MM.1S (cell line): ENCODE data around the gene COG2.

Experiments used
- DNase-seq: peaks from one replicate; pipeline ENCODE4 v3.0.0-alpha.2; 2015
- H2AFZ ChIP-seq: fragments of 300-600 bp; sonication (generic); 2 replicates; pipeline ENCODE4 v1.6.0; 2016; ENCODE audit warnings: antibody characterized with exemption, low read length
- H3F3A ChIP-seq: fragments of 300-600 bp; sonication (generic); 2 replicates; pipeline ENCODE4 v1.6.1; 2016; ENCODE audit warnings: mild to moderate bottlenecking, antibody characterized with exemption, low read length, moderate library complexity, mixed read lengths; ENCODE audit not compliant: insufficient read depth
- H3K27ac ChIP-seq: fragments of 300-600 bp; sonication (generic); 2 replicates; pipeline ENCODE4 v1.5.1; 2016; ENCODE audit warnings: mild to moderate bottlenecking, low read length
- H3K27me3 ChIP-seq: fragments of 300-600 bp; sonication (generic); replicated peaks from 2 replicates; pipeline ENCODE4 v1.6.0; 2016; ENCODE audit warnings: low read length; ENCODE audit not compliant: insufficient read depth
- H3K36me3 ChIP-seq: fragments of 300-600 bp; sonication (generic); replicated peaks from 2 replicates; pipeline ENCODE4 v1.6.1; 2016; ENCODE audit warnings: mild to moderate bottlenecking, low read length, mixed read lengths; ENCODE audit not compliant: insufficient read depth
- H3K4me1 ChIP-seq: fragments of 300-600 bp; sonication (generic); 2 replicates; pipeline ENCODE4 v1.6.1; 2016; ENCODE audit warnings: low read length, mixed read lengths
- H3K4me2 ChIP-seq: fragments of 300-600 bp; sonication (generic); 2 replicates; pipeline ENCODE4 v1.6.0; 2016; ENCODE audit warnings: low read depth, low read length
- H3K4me3 ChIP-seq: fragments of 300-600 bp; sonication (generic); 2 replicates; pipeline ENCODE4 v1.5.1; 2016; ENCODE audit warnings: low read length, mixed read lengths
- H3K79me2 ChIP-seq: fragments of 300-600 bp; sonication (generic); 2 replicates; pipeline ENCODE4 v1.6.1; 2016; ENCODE audit warnings: mixed run types, low read length, mixed read lengths
- H3K9ac ChIP-seq: fragments of 300-600 bp; sonication (generic); 2 replicates; pipeline ENCODE4 v1.6.1; 2016; ENCODE audit warnings: low read length, mixed read lengths
- H3K9me2 ChIP-seq: fragments of 300-600 bp; sonication (generic); replicated peaks from 2 replicates; pipeline ENCODE4 v1.6.1; 2016; ENCODE audit warnings: mild to moderate bottlenecking, low read length, mixed read lengths; ENCODE audit not compliant: insufficient read depth
- H3K9me3 ChIP-seq: fragments of 300-600 bp; sonication (generic); replicated peaks from 2 replicates; pipeline ENCODE4 v1.6.1; 2016; ENCODE audit warnings: mild to moderate bottlenecking, low read length, mixed read lengths; ENCODE audit not compliant: insufficient read depth
- H4K20me1 ChIP-seq: fragments of 300-600 bp; sonication (generic); 2 replicates; pipeline ENCODE4 v1.6.1; 2016; ENCODE audit warnings: mild to moderate bottlenecking, low read length, moderate library complexity, mixed read lengths; ENCODE audit not compliant: insufficient read depth
- EZH2 ChIP-seq: fragments of 300-600 bp; sonication (generic); optimal IDR thresholded peaks from 2 replicates; pipeline ENCODE3; 2017; ENCODE audit warnings: low read depth, mild to moderate bottlenecking, antibody characterized with exemption, low read length, mixed read lengths
- EZH2phosphoT487 ChIP-seq: fragments of 300-600 bp; sonication (generic); IDR thresholded peaks from 2 replicates; pipeline ENCODE4 v1.6.1; 2018; ENCODE audit warnings: antibody characterized with exemption, low read length
- TF ChIP-seq, protein P1 (sequence below): fragments of 300-600 bp; sonication (generic); IDR thresholded peaks from 2 replicates; pipeline ENCODE4 v1.5.1; 2016; ENCODE audit warnings: antibody characterized with exemption, low read length, mixed read lengths

Gene COG2

DNA sequence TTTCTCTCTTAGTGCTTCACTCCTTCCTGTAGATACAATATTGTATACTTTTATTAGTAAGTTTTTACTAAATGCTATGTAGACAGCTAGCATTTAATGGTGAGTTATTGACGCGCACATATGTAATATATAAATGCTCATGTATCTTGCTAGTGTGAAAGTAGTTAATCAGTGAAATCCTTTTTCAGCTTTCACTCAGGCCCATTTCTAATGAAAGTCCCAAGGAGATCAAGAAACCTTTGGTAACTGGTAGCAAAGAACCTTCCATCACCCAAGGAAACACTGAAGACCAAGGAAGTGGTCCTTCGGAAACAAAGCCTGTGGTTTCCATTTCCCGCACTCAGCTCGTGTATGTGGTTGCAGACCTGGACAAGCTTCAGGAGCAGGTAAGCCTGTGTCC is 44.5 kb downstream of the COG2 start:
- Histone ChIP-seq H3K4me1 (no peaks in the 10 kb centered on the region), H4K20me1 (no peaks in the 10 kb centered on the region), H3K9ac (no peak overlapping the region), H3K27me3 (no peaks in the 10 kb centered on the region), H3K36me3 (peaks cover 24% of the 10 kb centered on the region), H3K27ac (no peak overlapping the region), H3K9me3 (no peaks in the 10 kb centered on the region), H3F3A (no peaks in the 10 kb centered on the region), H2AFZ (no peak overlapping the region), H3K4me2 (no peak overlapping the region), H3K4me3 (no peak overlapping the region), H3K79me2 (no peaks in the 10 kb centered on the region), H3K9me2 (no peaks in the 10 kb centered on the region)
- no peak for TF ChIP-seq EZH2phosphoT487
- TF ChIP-seq EZH2: no peak
- TF ChIP-seq, protein P1, sequence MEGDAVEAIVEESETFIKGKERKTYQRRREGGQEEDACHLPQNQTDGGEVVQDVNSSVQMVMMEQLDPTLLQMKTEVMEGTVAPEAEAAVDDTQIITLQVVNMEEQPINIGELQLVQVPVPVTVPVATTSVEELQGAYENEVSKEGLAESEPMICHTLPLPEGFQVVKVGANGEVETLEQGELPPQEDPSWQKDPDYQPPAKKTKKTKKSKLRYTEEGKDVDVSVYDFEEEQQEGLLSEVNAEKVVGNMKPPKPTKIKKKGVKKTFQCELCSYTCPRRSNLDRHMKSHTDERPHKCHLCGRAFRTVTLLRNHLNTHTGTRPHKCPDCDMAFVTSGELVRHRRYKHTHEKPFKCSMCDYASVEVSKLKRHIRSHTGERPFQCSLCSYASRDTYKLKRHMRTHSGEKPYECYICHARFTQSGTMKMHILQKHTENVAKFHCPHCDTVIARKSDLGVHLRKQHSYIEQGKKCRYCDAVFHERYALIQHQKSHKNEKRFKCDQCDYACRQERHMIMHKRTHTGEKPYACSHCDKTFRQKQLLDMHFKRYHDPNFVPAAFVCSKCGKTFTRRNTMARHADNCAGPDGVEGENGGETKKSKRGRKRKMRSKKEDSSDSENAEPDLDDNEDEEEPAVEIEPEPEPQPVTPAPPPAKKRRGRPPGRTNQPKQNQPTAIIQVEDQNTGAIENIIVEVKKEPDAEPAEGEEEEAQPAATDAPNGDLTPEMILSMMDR: no peak
- no peak for DNase-seq

DNA sequence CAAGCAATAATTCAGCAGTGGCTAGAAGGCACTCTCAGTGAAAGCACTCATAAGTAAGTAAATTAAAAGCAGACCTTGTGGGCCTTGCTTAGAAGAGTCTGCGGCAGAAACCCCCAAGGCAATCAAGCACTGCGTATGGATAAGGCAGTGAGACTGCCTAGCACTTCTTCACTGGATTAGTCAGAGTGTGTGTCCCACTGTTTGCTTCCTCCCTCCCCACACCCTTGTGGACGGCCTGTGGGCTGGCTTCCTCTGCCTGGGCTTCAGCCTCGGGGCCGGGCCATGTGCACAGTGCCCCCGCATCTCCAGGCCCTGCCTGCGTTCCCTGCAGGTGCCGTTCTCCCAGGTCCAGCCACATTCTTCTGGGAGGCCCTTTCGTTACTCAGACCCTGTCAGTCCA is 47.8 kb downstream of the COG2 start:
- H3K9me3 ChIP-seq: no peaks in the 10 kb centered on the region
- H3K4me2 ChIP-seq: no peak overlapping the region
- no peak overlapping the region for H2AFZ ChIP-seq
- TF ChIP-seq, protein P1: no peak
- TF ChIP-seq EZH2 (no peak), EZH2phosphoT487 (no peak)
- no peak overlapping the region for H3K9ac ChIP-seq
- H3K9me2 ChIP-seq: no peaks in the 10 kb centered on the region
- no peaks in the 10 kb centered on the region for H3K27me3 ChIP-seq
- H3F3A ChIP-seq: no peaks in the 10 kb centered on the region
- no peak overlapping the region for H3K27ac ChIP-seq
- no peak overlapping the region for H3K4me3 ChIP-seq
- no peaks in the 10 kb centered on the region for H4K20me1 ChIP-seq
- H3K36me3 ChIP-seq: peaks cover 21% of the 10 kb centered on the region
- DNase-seq: no peak
- no peaks in the 10 kb centered on the region for H3K4me1 ChIP-seq
- H3K79me2 ChIP-seq: no peaks in the 10 kb centered on the region

DNA sequence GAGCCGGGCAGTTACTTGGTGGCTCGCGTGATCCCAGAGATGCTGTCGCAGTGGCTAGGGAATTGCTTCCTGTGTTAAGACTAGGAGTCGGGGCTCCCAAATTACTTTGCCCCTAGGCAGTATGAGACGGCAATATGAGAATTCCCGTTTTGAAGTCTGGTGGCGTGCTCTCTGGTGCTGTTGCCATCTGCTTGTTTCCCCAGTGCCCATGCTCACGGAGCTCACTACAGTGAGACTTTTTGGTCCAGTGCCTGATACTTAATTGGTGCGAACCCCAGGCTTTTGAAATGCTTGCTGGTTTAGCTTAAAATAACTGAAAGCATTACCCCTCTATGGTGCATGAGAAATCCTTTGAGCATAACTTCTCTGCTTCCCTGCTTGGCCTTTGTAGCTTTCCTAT is 49.3 kb downstream of the COG2 start:
- H3K36me3 ChIP-seq: peaks cover 13% of the 10 kb centered on the region
- no peak overlapping the region for H3K9ac ChIP-seq
- H3K4me2 ChIP-seq: no peak overlapping the region
- H4K20me1 ChIP-seq: no peaks in the 10 kb centered on the region
- H3F3A ChIP-seq: no peaks in the 10 kb centered on the region
- no peak for TF ChIP-seq EZH2
- no peak for TF ChIP-seq EZH2phosphoT487
- TF ChIP-seq, protein P1: no peak
- no peak overlapping the region for H3K27ac ChIP-seq
- no peak overlapping the region for H2AFZ ChIP-seq
- DNase-seq: no peak
- H3K9me2 ChIP-seq: no peaks in the 10 kb centered on the region
- no peak overlapping the region for H3K4me3 ChIP-seq
- no peaks in the 10 kb centered on the region for H3K4me1 ChIP-seq
- no peaks in the 10 kb centered on the region for H3K27me3 ChIP-seq
- H3K79me2 ChIP-seq: no peaks in the 10 kb centered on the region
- no peaks in the 10 kb centered on the region for H3K9me3 ChIP-seq
